SK-N-SH (cell line): ENCODE results near the gene TEX30. TPM values are rescaled to one million over a fixed set of nuclear protein-coding genes. Genes with fewer than 3 reads are reported as not detected.
A peak's percentile ranks its signal among the peaks of the same experiment; 100 is the strongest.
"Not testable (repeated sequence)": the region's sequence is repeated elsewhere in the genome, so short reads cannot be mapped to it uniquely, and the experiment has no call there.

ENCODE experiments used
- CTCF ChIA-PET: fragments of 300-600, 350-600 bp; formaldehyde crosslinking; extraction: SDS; loops from one replicate; lab custom pipeline; 2021; lab: Yijun Ruan, JAX
- POLR2A ChIA-PET: fragments of 350-600 bp; sonication (Branson Sonifier 250); formaldehyde crosslinking; extraction: SDS; loops from one replicate; lab custom pipeline; 2020; ENCODE audit warnings: antibody characterized with exemption, inconsistent platforms; lab: Yijun Ruan, JAX
- DNase-seq: peaks from one replicate; pipeline ENCODE4 v3.0.0; 2012
- H2AFZ ChIP-seq: fragments of 200-600 bp; sonication (generic); 2 replicates; pipeline ENCODE4 v1.8.1; 2016; ENCODE audit warnings: antibody characterized with exemption, mild to moderate bottlenecking, low read depth
- H3F3A ChIP-seq: fragments of 200-600 bp; sonication (generic); replicated peaks from 2 replicates; pipeline ENCODE3; 2016; ENCODE audit warnings: antibody characterized with exemption, mild to moderate bottlenecking; ENCODE audit not compliant: insufficient read depth
- H3K27ac ChIP-seq, 2 experiments: fragments of 200-500 bp in 1 of 2; fragments of 200-600 bp in 1 of 2; sonication (Bioruptor generic) in 1 of 2; sonication (generic), shearing (Covaris generic) in 1 of 2; 2 replicates each; pipeline versions ENCODE4 v1.5.1 to v1.6.1; 2014 to 2016; ENCODE audit warnings: low read depth in 2 of 2, inconsistent platforms in 1 of 2, low read length in 1 of 2, mild to moderate bottlenecking in 1 of 2, mixed read lengths in 1 of 2
- H3K27me3 ChIP-seq: fragments of 200-600 bp; sonication (generic), shearing (Covaris generic); 2 replicates; pipeline ENCODE4 v1.6.1; 2016; ENCODE audit warnings: mixed run types; ENCODE audit not compliant: insufficient read depth
- H3K36me3 ChIP-seq, 2 experiments: fragments of 200-500 bp in 1 of 2; fragments of 200-600 bp in 1 of 2; sonication (Bioruptor generic) in 1 of 2; sonication (generic) in 1 of 2; replicated peaks in 1 of 2; 2 replicates each; pipeline versions ENCODE3 to v1.5.1; 2014 to 2016; ENCODE audit warnings: low read length in 1 of 2, mild to moderate bottlenecking in 1 of 2; ENCODE audit not compliant: insufficient read depth in 2 of 2, control insufficient read depth in 1 of 2
- H3K4me1 ChIP-seq, 2 experiments: fragments of 200-500 bp in 1 of 2; fragments of 200-600 bp in 1 of 2; sonication (Bioruptor generic) in 1 of 2; sonication (generic), shearing (Covaris generic) in 1 of 2; 2 replicates each; pipeline versions ENCODE4 v1.5.1 to v1.6.1; 2014 to 2016; ENCODE audit warnings: low read depth in 1 of 2, low read length in 1 of 2, mixed run types in 1 of 2; ENCODE audit not compliant: insufficient read depth in 2 of 2, control insufficient read depth in 1 of 2
- H3K4me2 ChIP-seq: fragments of 200-600 bp; sonication (generic), shearing (Covaris generic); 2 replicates; pipeline ENCODE4 v1.6.1; 2017; ENCODE audit warnings: mixed run types
- H3K4me3 ChIP-seq, 2 experiments: fragments of 200-500 bp in 1 of 2; fragments of 200-600 bp in 1 of 2; sonication (Bioruptor generic) in 1 of 2; sonication (generic), shearing (Covaris generic) in 1 of 2; 2 replicates each; pipeline versions ENCODE4 v1.5.1 to v1.8.1; 2014 to 2016; ENCODE audit warnings: low read depth in 2 of 2, inconsistent platforms in 1 of 2, low read length in 1 of 2, mild to moderate bottlenecking in 1 of 2, mixed read lengths in 1 of 2, moderate library complexity in 1 of 2
- H3K79me2 ChIP-seq: fragments of 200-600 bp; sonication (generic); 2 replicates; pipeline ENCODE4 v1.8.1; 2017; ENCODE audit warnings: mild to moderate bottlenecking; ENCODE audit not compliant: insufficient read depth
- H3K9ac ChIP-seq: fragments of 200-600 bp; sonication (generic); 2 replicates; pipeline ENCODE4 v1.6.1; 2017; ENCODE audit warnings: mixed run types
- H3K9me2 ChIP-seq: fragments of 200-600 bp; sonication (generic); 2 replicates; pipeline ENCODE4 v1.6.1; 2017; ENCODE audit warnings: mixed run types
- H3K9me3 ChIP-seq: fragments of 200-600 bp; sonication (generic); 2 replicates; pipeline ENCODE4 v1.6.1; 2017; ENCODE audit warnings: mixed run types, mild to moderate bottlenecking, moderate library complexity
- H4K20me1 ChIP-seq: fragments of 200-600 bp; sonication (generic); 2 replicates; pipeline ENCODE4 v1.6.1; 2017; ENCODE audit warnings: mild to moderate bottlenecking, mixed run types; ENCODE audit not compliant: insufficient read depth
- CHD2 ChIP-seq: fragments of 150-350 bp; IDR thresholded peaks from 2 replicates; pipeline ENCODE4 v1.6.1; 2018; ENCODE audit warnings: low read length; ENCODE audit not compliant: partially characterized antibody
- EP300 ChIP-seq, 2 experiments: IDR thresholded peaks; 2 replicates each; pipeline versions ENCODE4 v1.4.0 to v1.6.1; 2012; ENCODE audit warnings: borderline replicate concordance in 1 of 2, low read depth in 1 of 2, low read length in 1 of 2
- NFIC ChIP-seq: IDR thresholded peaks from 2 replicates; pipeline ENCODE4 v1.4.0; 2012; ENCODE audit warnings: borderline replicate concordance
- NRF1 ChIP-seq: IDR thresholded peaks from 2 replicates; pipeline ENCODE4 v1.6.1; 2012; ENCODE audit warnings: low read depth, mild to moderate bottlenecking, low read length
- REST ChIP-seq: IDR thresholded peaks from 2 replicates; pipeline ENCODE4 v1.6.1; 2012; ENCODE audit warnings: mild to moderate bottlenecking, low read depth, low read length, moderate library complexity
- USF1 ChIP-seq: IDR thresholded peaks from 2 replicates; pipeline ENCODE4 v1.4.0; 2012; ENCODE audit warnings: low read depth, borderline replicate concordance
- WGBS: methylation state at CpG from one replicate; pipeline ENCODE4 v1.1.6; 2017; ENCODE audit warnings: low lambda C conversion rate; 5-methylcytosine and 5-hydroxymethylcytosine counted together
- polyA plus RNA-seq, 3 experiments: library from polyadenylated mRNA; depleted of rRNA; stranded (reverse); fragments of >200 nt; gene quantifications; 2 replicates each; pipeline ENCODE4 v1.2.3, GENCODE V29; 2012

Gene TEX30
- polyA plus RNA-seq, 1 of the 3 experiments (the other 2 are of a cell fraction): 7.2 TPM

- no peaks in the 10 kb centered on the region for H3K4me1 ChIP-seq
- no peak overlapping the region for H3K4me2 ChIP-seq
- no peaks in the 10 kb centered on the region for H3K27me3 ChIP-seq
- H4K20me1 ChIP-seq: no peaks in the 10 kb centered on the region
- H2AFZ ChIP-seq: no peak overlapping the region
- no CpG with 5 or more reads among the region's 1 CpG for WGBS
- no peaks in the 10 kb centered on the region for H3K79me2 ChIP-seq
- ChIA-PET POLR2A (interaction anchor here (0.6 kb wide), 1 partner anchor 15 kb away, joined by 3 read pairs; no protein-coding TSS in a partner anchor), CTCF (no interaction called here)
- H3K36me3 ChIP-seq: peaks cover 0 to 17% of the 10 kb centered on the region in 2 experiments
- no peak for DNase-seq
- H3K27ac ChIP-seq: no peak overlapping the region
- H3K9me3 ChIP-seq: no peaks in the 10 kb centered on the region
- TF ChIP-seq CHD2 (no peak), REST (no peak), EP300 (IDR thresholded peaks at IDR 0.05; ENCODE audit: borderline replicate concordance in 1 of 2, low read depth in 1 of 2, low read length in 1 of 2) (no peak)
- H3K4me3 ChIP-seq: no peak overlapping the region
- no peaks in the 10 kb centered on the region for H3F3A ChIP-seq
- H3K9me2 ChIP-seq: no peaks in the 10 kb centered on the region
- H3K9ac ChIP-seq: no peak overlapping the region
These were observed 8.0 kb upstream of the TEX30 start for GRCh38 chr13:102781591-102781990.

DNA sequence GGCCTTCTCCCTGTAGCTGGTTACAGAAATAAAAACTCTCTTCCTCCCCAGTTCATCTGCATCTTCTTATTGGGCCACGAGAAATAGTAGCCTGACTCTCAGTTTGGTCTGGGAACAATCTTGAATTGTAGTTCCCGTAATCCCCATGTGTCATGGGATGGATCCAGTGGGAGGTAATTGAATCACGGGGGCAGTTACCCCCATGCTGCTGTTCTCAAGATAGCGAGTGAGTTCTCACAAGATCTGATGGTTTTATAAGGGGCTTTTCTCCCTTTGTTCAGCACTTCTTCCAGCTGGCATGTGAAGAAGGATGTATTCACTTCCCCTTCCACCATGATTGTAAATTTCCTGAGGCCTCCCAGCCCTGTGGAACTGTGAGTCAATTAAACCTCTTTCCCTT, 7.1 kb upstream of the TEX30 start:
- H3K79me2 ChIP-seq, H2AFZ ChIP-seq, H3F3A ChIP-seq, H3K9me2 ChIP-seq, H3K4me1 ChIP-seq, DNase-seq, H4K20me1 ChIP-seq, H3K9ac ChIP-seq, POLR2A ChIA-PET, H3K27ac ChIP-seq, CTCF ChIA-PET, H3K4me2 ChIP-seq, H3K4me3 ChIP-seq, H3K9me3 ChIP-seq, H3K27me3 ChIP-seq: not testable (repeated sequence)
- H3K36me3 ChIP-seq: peaks cover 0 to 11% of the 10 kb centered on the region in 2 experiments
- 84% methylated on average over 4 of the region's 4 CpGs for WGBS

DNA sequence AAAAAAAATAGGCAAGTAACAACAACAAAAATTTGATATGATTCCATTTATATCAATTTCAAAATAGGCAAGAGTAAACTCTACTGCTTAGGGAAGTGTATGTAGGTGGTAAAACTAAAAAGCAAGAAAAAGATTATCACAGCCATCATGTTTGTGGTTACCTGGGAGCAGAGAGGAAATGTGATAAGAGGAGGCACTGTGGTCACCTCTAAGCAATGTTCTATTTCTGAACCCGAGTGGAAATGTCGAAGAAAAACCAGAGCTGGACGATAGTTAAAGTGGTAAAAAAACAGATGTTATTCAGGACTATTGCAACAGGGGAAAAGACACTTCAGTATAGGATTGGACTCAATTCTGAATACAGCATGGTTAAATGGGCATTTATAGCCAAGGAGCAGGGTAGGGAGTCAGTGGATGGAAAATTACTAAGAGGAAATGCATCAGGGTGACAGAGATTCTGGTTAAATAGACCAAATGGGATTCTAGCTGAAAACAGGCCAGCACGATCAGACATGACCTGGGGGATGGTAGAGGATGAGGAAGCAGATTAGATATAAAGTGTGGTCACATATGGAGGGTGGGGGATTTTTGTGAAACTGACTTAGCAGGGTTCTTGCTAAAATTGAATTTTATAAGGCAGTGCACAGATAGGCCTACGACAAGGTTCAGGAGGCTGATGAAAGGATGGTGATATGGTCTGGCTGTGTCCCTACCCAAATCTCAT, 6.0 kb upstream of the TEX30 start:
- 89% methylated on average over 5 of the region's 5 CpGs for WGBS
- Histone ChIP-seq H3K4me1 (no peaks in the 10 kb centered on the region), H4K20me1 (no peaks in the 10 kb centered on the region), H3K4me3 (no peak overlapping the region), H2AFZ (no peak overlapping the region), H3K79me2 (no peaks in the 10 kb centered on the region), H3K4me2 (no peak overlapping the region), H3K27me3 (no peaks in the 10 kb centered on the region), H3K9ac (no peak overlapping the region), H3K9me3 (no peaks in the 10 kb centered on the region), H3K36me3 (peaks cover 0 to 6% of the 10 kb centered on the region in 2 experiments), H3F3A (peaks cover 5% of the 10 kb centered on the region), H3K27ac (no peak overlapping the region), H3K9me2 (no peaks in the 10 kb centered on the region)
- peak; percentile 5 for DNase-seq
- ChIA-PET CTCF (no interaction called here), POLR2A (no interaction called here)
- TF ChIP-seq USF1: no peak
- TF ChIP-seq NRF1: no peak
- TF ChIP-seq NFIC: no peak
